Adrenal gland (tissue), 5 donors: ENCODE data around the gene CLEC18A.

Experiments
- POLR2A ChIP-seq, 2 donors: fragments of 450-650 bp; IDR thresholded peaks; one replicate each; pipeline ENCODE4 v1.6.1; 2017; ENCODE audit warnings: antibody characterized with exemption in 2 of 2, mild to moderate bottlenecking in 2 of 2, moderate library complexity in 1 of 2
- TF ChIP-seq, protein P1 (sequence below), 6 experiments: fragments of 450-650 bp in 4 of 6; fragments of 200-600 bp in 2 of 6; sonication (generic) in 1 of 6; IDR thresholded peaks; 1 replicate in 5 of 6; 2 replicates in 1 of 6; pipeline versions ENCODE4 v1.5.1 to v1.8.0; 2016 to 2021; ENCODE audit warnings: antibody characterized with exemption in 6 of 6, mild to moderate bottlenecking in 2 of 6, moderate library complexity in 1 of 6
- donor health status: DM: no; HTN: no; CAD: no.

DNA sequence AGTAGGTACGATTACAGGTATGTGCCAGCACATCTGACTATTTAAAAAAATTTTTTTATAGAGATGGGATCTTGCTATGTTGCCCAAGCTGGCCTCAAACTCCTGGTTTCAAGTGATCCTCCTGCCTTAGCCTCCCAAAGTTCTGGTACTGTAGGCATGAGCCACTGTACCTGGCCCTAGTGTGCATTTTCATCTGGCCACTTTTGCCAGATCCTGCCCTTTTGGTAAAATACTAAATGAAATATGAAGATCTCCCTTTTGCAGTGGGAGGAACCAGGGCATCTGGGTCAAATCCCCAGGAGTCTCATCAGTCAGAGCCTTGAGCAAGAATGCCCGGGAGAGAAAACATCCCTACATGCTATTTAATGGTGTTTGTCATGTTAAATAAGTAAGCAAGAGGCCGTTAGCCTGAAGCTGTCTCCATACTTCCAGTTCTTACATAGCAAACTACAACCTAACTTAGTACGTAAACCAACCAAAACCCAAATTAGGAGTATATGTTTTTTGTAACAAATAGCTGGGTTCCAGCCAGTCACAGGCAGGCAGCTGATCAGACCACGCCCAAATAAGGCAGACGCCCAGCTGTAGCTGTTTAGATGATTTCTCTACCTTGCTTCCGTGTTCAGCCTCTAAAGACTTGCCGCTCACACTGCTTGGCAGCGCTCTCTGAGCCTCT, 46.5 kb upstream of the CLEC18A start:
- TF ChIP-seq, protein P1, sequence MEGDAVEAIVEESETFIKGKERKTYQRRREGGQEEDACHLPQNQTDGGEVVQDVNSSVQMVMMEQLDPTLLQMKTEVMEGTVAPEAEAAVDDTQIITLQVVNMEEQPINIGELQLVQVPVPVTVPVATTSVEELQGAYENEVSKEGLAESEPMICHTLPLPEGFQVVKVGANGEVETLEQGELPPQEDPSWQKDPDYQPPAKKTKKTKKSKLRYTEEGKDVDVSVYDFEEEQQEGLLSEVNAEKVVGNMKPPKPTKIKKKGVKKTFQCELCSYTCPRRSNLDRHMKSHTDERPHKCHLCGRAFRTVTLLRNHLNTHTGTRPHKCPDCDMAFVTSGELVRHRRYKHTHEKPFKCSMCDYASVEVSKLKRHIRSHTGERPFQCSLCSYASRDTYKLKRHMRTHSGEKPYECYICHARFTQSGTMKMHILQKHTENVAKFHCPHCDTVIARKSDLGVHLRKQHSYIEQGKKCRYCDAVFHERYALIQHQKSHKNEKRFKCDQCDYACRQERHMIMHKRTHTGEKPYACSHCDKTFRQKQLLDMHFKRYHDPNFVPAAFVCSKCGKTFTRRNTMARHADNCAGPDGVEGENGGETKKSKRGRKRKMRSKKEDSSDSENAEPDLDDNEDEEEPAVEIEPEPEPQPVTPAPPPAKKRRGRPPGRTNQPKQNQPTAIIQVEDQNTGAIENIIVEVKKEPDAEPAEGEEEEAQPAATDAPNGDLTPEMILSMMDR (IDR thresholded peaks at IDR 0.05): no peak
- TF ChIP-seq POLR2A (IDR thresholded peaks at IDR 0.05): no peak
